Stomach (tissue), 9 donors: Measurements from ENCODE around the gene MAP2K1. TPM values are rescaled to one million over a fixed set of nuclear protein-coding genes. Genes with fewer than 3 reads are reported as not detected.
"Not testable (repeated sequence)": the region's sequence is repeated elsewhere in the genome, so short reads cannot be mapped to it uniquely, and the experiment has no call there.

Source experiments
- DNase-seq, 2 donors: peaks; one replicate each; pipeline versions ENCODE4 v3.0.0 to v3.0.0-alpha.2; 2013 to 2019
- H3K27ac ChIP-seq, 5 donors: fragments of 200-600 bp in 4 of 5; sonication (generic) in 4 of 5; one replicate each; pipeline ENCODE4 v1.5.1; 2013 to 2019; ENCODE audit warnings: mild to moderate bottlenecking in 1 of 5, moderate library complexity in 1 of 5
- H3K27me3 ChIP-seq, 3 donors: fragments of 200-600 bp; sonication (generic); one replicate each; pipeline ENCODE4 v1.5.1; 2017 to 2019; ENCODE audit warnings: mixed run types in 1 of 3
- H3K36me3 ChIP-seq, 4 donors: fragments of 200-600 bp; sonication (generic); 1 replicate in 3 of 4; 2 replicates in 1 of 4; pipeline ENCODE4 v1.5.1; 2016 to 2019
- H3K4me1 ChIP-seq, 4 donors: fragments of 200-600 bp; sonication (generic); one replicate each; pipeline ENCODE4 v1.5.1; 2016 to 2019
- H3K4me3 ChIP-seq, 4 donors: fragments of 200-600 bp; sonication (generic) in 3 of 4; one replicate each; pipeline ENCODE4 v1.5.1; 2016 to 2019; ENCODE audit warnings: mild to moderate bottlenecking in 1 of 4
- H3K9me3 ChIP-seq, 4 donors: fragments of 200-600 bp; sonication (generic); one replicate each; pipeline ENCODE4 v1.5.1; 2016 to 2019
- CTCF ChIP-seq, 7 experiments: fragments of 450-650 bp in 4 of 7; fragments of 200-600 bp in 3 of 7; sonication (generic) in 3 of 7; IDR thresholded peaks; one replicate each; pipeline ENCODE4 v1.5.1; 2016 to 2019; ENCODE audit warnings: antibody characterized with exemption in 7 of 7, control low read depth in 2 of 7, mild to moderate bottlenecking in 1 of 7
- EP300 ChIP-seq: sonication (generic); formaldehyde crosslinking; IDR thresholded peaks from one replicate; pipeline ENCODE4 v1.6.1; 2017; ENCODE audit warnings: antibody characterized with exemption
- POLR2A ChIP-seq, 4 donors: fragments of 450-650 bp; IDR thresholded peaks; one replicate each; pipeline ENCODE4 v1.6.1; 2016; ENCODE audit warnings: antibody characterized with exemption in 4 of 4, control low read depth in 2 of 4, mild to moderate bottlenecking in 1 of 4, moderate library complexity in 1 of 4
- POLR2AphosphoS5 ChIP-seq, 3 donors: sonication (generic); formaldehyde crosslinking; IDR thresholded peaks; one replicate each; pipeline ENCODE4 v1.6.1; 2016; ENCODE audit warnings: antibody characterized with exemption in 3 of 3
- WGBS, 5 donors: extraction: QIAGEN DNeasy Blood & Tissue Kit in 3 of 5; methylation state at CpG; one replicate each; pipeline versions ENCODE4 v1.1.5 to v1.1.7; 2013 to 2018; 5-methylcytosine and 5-hydroxymethylcytosine counted together
- intact Hi-C: fragments of 100-400 bp; cut with DNase I; formaldehyde crosslinking; loops from one replicate; pipeline ENCODE4 v1.15.1; 2023; ENCODE audit warnings: low total_unique reads
- polyA plus RNA-seq, 3 donors: library from polyadenylated mRNA; stranded (reverse); fragments of 200-250 nt; gene quantifications; one replicate each; pipeline ENCODE4 v1.2.3, GENCODE V29; 2013
- total RNA-seq, 5 donors: library from RNA; depleted of rRNA; stranded (reverse); fragments of >200 nt; gene quantifications; one replicate each; pipeline versions ENCODE4 v1.1.0 to v1.2.3, GENCODE V29; 2014 to 2016
- donor health status: healthy with polysubstance abuse.
- donor health status: Bipolar disorder and iron deficiency.
- donor health status: healthy.

MAP2K1 gene
- total and polyA plus RNA-seq, 8 donors, result 20.1 to 123 (median 26.0) TPM

GRCh38 chr15:66456211-66456610, 69.5 kb downstream of the MAP2K1 start:
- no peak for DNase-seq
- no peaks in the 10 kb centered on the region for H3K9me3 ChIP-seq
- H3K4me1 ChIP-seq, result no peaks in the 10 kb centered on the region
- H3K36me3 ChIP-seq, result peaks cover 0 to 14% (median 9%) of the 10 kb centered on the region in 4 donors
- no peak overlapping the region for H3K4me3 ChIP-seq
- no peaks in the 10 kb centered on the region for H3K27me3 ChIP-seq
- intact Hi-C loops, result no loop called here
- no peak overlapping the region for H3K27ac ChIP-seq
- TF ChIP-seq CTCF (IDR thresholded peaks at IDR 0.05) (no peak), EP300 (no peak), POLR2AphosphoS5 (IDR thresholded peaks at IDR 0.05) (no peak), POLR2A (IDR thresholded peaks at IDR 0.05) (no peak)
- 67 to 73% (median 68%) methylated on average over 3 of the region's 3 CpGs for WGBS, 5 donors

DNA sequence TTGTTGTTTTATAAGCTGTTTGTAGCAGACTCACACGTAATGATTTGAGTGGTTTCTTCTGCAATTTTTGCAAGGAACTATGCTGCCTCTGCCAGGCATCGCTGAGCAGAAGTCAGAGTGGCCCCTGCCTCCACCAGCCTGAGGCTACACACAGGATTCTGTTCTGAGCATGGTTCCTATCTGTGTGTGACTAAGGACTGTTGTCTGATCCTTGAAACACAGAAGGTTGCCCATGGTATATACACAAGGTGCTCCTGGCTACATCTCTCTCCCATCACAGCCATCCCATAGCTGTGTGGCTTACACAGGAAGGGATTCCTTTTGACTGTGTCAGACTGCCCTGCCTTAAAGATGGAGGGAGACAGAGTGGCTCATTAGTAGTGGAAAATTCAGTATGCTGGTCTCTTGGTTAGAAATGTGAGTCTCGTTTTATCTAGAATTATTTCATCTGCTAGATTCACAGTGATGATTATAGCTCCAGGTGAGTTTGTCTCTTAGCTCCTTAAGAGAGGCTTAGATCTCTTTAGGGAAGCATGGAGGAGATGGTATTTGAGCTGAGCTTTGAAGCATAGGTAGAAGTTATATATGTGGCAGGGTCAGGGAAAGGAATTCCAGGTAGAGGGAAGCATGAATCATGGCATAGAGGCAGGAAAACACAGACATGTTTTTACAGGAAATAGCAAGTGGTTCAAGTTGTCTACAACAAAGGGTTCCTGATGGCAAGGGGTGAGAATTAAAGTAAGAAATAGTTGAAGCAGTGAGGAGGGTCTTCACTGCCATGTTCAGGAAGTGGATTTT, 73.3 kb downstream of the MAP2K1 start:
- peaks cover 0 to 10% (median 0%) of the 10 kb centered on the region in 4 donors for H3K4me1 ChIP-seq
- DNase-seq, result no peak
- no peak overlapping the region for H3K4me3 ChIP-seq
- WGBS, 5 donors, result 78 to 90% (median 85%) methylated on average over 3 of the region's 3 CpGs
- intact Hi-C loops, result no loop called here
- H3K27ac ChIP-seq, result no peak overlapping the region
- H3K9me3 ChIP-seq, result no peaks in the 10 kb centered on the region
- no peaks in the 10 kb centered on the region for H3K27me3 ChIP-seq
- H3K36me3 ChIP-seq, result peaks cover 2 to 22% (median 7%) of the 10 kb centered on the region in 4 donors
- TF ChIP-seq EP300 (no peak), POLR2AphosphoS5 (IDR thresholded peaks at IDR 0.05) (no peak), CTCF (IDR thresholded peaks at IDR 0.05) (no peak), POLR2A (IDR thresholded peaks at IDR 0.05) (no peak)

- H3K4me3 ChIP-seq, H3K27ac ChIP-seq, intact Hi-C loops, DNase-seq, H3K9me3 ChIP-seq, H3K27me3 ChIP-seq: not testable (repeated sequence)
- WGBS, 5 donors, result 97 to 99% (median 98%) methylated on average over 6 of the region's 6 CpGs
- peaks cover 5 to 18% (median 7%) of the 10 kb centered on the region in 4 donors for H3K36me3 ChIP-seq
- H3K4me1 ChIP-seq, result peaks cover 0 to 10% (median 0%) of the 10 kb centered on the region in 4 donors
Observed at GRCh38 chr15:66461294-66461693, 74.6 kb downstream of the MAP2K1 start.

GRCh38 chr15:66461917-66462316, 75.2 kb downstream of the MAP2K1 start:
- Histone ChIP-seq H3K4me1 (peaks cover 0 to 10% (median 0%) of the 10 kb centered on the region in 4 donors), H3K9me3 (no peaks in the 10 kb centered on the region), H3K4me3 (no peak overlapping the region), H3K27me3 (no peaks in the 10 kb centered on the region), H3K27ac (no peak overlapping the region), H3K36me3 (peaks cover 5 to 18% (median 7%) of the 10 kb centered on the region in 4 donors)
- intact Hi-C loops, result no loop called here
- 92 to 98% (median 95%) methylated on average over 2 of the region's 2 CpGs for WGBS, 5 donors
- DNase-seq, result no peak
- no peak for TF ChIP-seq POLR2A (IDR thresholded peaks at IDR 0.05)
- no peak for TF ChIP-seq CTCF (IDR thresholded peaks at IDR 0.05)
- no peak for TF ChIP-seq EP300
- TF ChIP-seq POLR2AphosphoS5 (IDR thresholded peaks at IDR 0.05), result no peak

GRCh38 chr15:66462627-66463026, 75.9 kb downstream of the MAP2K1 start:
- peak in 1 of 2 donors; percentile 40 for DNase-seq
- H3K4me1 ChIP-seq, result peaks cover 0 to 10% (median 0%) of the 10 kb centered on the region in 4 donors
- H3K4me3 ChIP-seq, result no peak overlapping the region
- intact Hi-C loops, result no loop called here
- no peak overlapping the region for H3K27ac ChIP-seq
- TF ChIP-seq EP300, result no peak
- no peak for TF ChIP-seq POLR2AphosphoS5 (IDR thresholded peaks at IDR 0.05)
- no peak for TF ChIP-seq POLR2A (IDR thresholded peaks at IDR 0.05)
- no peak for TF ChIP-seq CTCF (IDR thresholded peaks at IDR 0.05)
- peaks cover 5 to 18% (median 7%) of the 10 kb centered on the region in 4 donors for H3K36me3 ChIP-seq
- 67 to 86% (median 80%) methylated on average over 4 of the region's 4 CpGs for WGBS, 5 donors
- H3K9me3 ChIP-seq, result no peaks in the 10 kb centered on the region
- H3K27me3 ChIP-seq, result no peaks in the 10 kb centered on the region

GRCh38 chr15:66465294-66465693, 78.6 kb downstream of the MAP2K1 start:
- WGBS, 5 donors, result 90 to 95% (median 91%) methylated on average over 6 of the region's 6 CpGs
- H3K9me3 ChIP-seq, H3K4me3 ChIP-seq, H3K27me3 ChIP-seq, DNase-seq, H3K27ac ChIP-seq, intact Hi-C loops: not testable (repeated sequence)
- Histone ChIP-seq H3K4me1 (peaks cover 0 to 10% (median 0%) of the 10 kb centered on the region in 4 donors), H3K36me3 (peaks cover 5 to 18% (median 8%) of the 10 kb centered on the region in 4 donors)
